Left ventricle myocardium inferior (tissue), 1 donor: Measurements from ENCODE around the gene GATAD2A. TPM values are rescaled to one million over a fixed set of nuclear protein-coding genes. Genes with fewer than 3 reads are reported as not detected.

Experiments used
- DNase-seq: peaks from one replicate; pipeline ENCODE4 v3.0.0-alpha.2; 2020
- H3K27ac ChIP-seq: fragments of 200-600 bp; replicated peaks from 2 replicates; pipeline ENCODE4 v1.8.0; 2021
- H3K27me3 ChIP-seq: fragments of 200-600 bp; 2 replicates; pipeline ENCODE4 v1.8.0; 2021; ENCODE audit warnings: low read depth
- H3K36me3 ChIP-seq: fragments of 200-600 bp; 2 replicates; pipeline ENCODE4 v1.8.0; 2021
- H3K4me1 ChIP-seq: fragments of 200-600 bp; 2 replicates; pipeline ENCODE4 v1.8.0; 2021
- H3K4me3 ChIP-seq: fragments of 200-600 bp; 2 replicates; pipeline ENCODE4 v1.8.0; 2021; ENCODE audit warnings: mild to moderate bottlenecking, moderate library complexity
- H3K9me3 ChIP-seq: fragments of 200-600 bp; replicated peaks from 2 replicates; pipeline ENCODE4 v1.8.0; 2021
- intact Hi-C: fragments of 100-400 bp; cut with micrococcal nuclease; formaldehyde crosslinking; loops from one replicate; pipeline ENCODE4 v1.11.0; 2022
- total RNA-seq: library from RNA; stranded (reverse); fragmentation: NEBNext Ultra II Directional; extraction: Animal tissue kit (Norgen Biotek cat#: 25700); gene quantifications from one replicate; pipeline ENCODE4 v1.2.1, GENCODE V29; 2021
- TF ChIP-seq, protein P1 (sequence below): fragments of 200-600 bp; IDR thresholded peaks from 2 replicates; pipeline ENCODE4 v1.8.0; 2021; ENCODE audit warnings: antibody characterized with exemption, mild to moderate bottlenecking, borderline replicate concordance
- donor health status: DM: no; HTN: yes; CAD: no; lungs with severe emphysema.

GATAD2A gene
- total RNA-seq, 1 donor from 2014 or later, result 24.1 TPM

DNA sequence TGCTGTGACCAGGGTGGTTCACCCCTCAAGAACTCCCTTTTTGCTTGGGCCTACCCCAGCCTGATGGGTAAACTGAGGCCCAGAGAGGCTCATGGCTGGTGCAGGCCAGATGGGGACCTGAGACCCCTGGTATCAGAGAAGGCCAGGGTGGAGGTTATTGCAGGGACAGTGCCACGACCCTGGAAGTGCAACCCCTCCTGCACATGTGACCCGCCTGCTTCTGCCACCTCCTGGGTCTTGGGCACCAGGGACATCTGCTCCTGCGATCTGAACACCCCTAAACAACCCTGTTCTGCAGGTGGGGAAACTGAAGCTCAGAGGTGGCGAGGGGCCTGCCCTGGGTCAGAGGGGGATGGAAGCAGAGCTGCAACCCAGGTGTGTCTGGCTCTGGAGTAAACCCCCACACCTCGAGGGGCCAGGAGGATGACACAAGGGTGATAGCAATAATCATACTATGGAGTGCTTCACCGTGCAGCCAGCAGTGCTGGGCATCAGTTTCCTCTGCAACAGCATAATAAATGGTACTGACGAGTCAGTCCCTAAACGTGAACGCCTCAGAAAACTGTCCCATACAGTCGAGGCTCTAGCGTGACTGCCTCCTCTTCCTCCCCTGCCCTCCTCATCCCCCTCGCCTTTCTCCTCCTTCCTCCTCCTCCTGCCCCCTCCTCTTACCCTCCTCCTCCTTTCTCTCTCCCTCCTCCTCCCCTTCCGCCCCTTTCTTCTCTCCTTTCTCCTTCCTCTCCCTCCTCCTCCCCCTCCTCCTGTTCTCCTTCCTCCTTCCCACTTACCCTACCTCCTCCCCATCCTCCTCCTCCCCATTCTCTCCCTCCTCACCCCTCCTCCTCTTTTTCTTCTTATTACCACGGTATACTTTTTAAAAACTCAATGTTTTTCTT, 127.6 kb downstream of the GATAD2A start:
- no peak for DNase-seq
- H3K9me3 ChIP-seq, result no peaks in the 10 kb centered on the region
- H3K4me3 ChIP-seq, result no peak overlapping the region
- TF ChIP-seq, protein P1, sequence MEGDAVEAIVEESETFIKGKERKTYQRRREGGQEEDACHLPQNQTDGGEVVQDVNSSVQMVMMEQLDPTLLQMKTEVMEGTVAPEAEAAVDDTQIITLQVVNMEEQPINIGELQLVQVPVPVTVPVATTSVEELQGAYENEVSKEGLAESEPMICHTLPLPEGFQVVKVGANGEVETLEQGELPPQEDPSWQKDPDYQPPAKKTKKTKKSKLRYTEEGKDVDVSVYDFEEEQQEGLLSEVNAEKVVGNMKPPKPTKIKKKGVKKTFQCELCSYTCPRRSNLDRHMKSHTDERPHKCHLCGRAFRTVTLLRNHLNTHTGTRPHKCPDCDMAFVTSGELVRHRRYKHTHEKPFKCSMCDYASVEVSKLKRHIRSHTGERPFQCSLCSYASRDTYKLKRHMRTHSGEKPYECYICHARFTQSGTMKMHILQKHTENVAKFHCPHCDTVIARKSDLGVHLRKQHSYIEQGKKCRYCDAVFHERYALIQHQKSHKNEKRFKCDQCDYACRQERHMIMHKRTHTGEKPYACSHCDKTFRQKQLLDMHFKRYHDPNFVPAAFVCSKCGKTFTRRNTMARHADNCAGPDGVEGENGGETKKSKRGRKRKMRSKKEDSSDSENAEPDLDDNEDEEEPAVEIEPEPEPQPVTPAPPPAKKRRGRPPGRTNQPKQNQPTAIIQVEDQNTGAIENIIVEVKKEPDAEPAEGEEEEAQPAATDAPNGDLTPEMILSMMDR, result no peak
- intact Hi-C loops, result loop anchor here (10.0 kb wide), 1 partner anchor 402 kb away; no protein-coding TSS in a partner anchor
- H3K27ac ChIP-seq, result no peak overlapping the region
- peaks cover 30% of the 10 kb centered on the region for H3K4me1 ChIP-seq
- H3K27me3 ChIP-seq, result peaks cover 8% of the 10 kb centered on the region
- H3K36me3 ChIP-seq, result peaks cover 1% of the 10 kb centered on the region

DNA sequence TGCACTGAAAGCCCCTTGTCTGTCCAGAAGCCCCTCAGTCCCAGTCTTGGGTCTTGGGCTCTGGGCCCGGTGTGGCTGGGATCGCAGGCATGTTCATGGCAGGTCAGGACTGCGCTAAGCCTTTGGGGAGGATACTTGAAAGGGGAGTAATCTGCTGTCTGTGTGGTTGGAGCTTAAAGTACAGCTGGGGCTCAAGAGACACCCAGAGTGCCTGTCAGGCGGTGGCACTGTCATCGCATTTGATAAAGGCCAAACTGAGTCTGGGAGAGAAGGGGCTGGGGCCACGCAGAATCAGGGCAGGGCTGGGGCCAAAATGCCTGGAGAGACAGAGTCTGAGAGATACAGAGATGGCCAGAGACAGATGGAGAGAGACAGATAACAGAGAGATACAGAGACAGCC, 128.4 kb downstream of the GATAD2A start:
- Histone ChIP-seq H3K36me3 (no peaks in the 10 kb centered on the region), H3K4me3 (no peak overlapping the region), H3K9me3 (no peaks in the 10 kb centered on the region), H3K27ac (no peak overlapping the region), H3K4me1 (peaks cover 33% of the 10 kb centered on the region), H3K27me3 (peaks cover 15% of the 10 kb centered on the region)
- TF ChIP-seq, protein P1, result no peak
- DNase-seq, result no peak
- intact Hi-C loops, result loop anchor here (10.0 kb wide), 1 partner anchor 401 kb away; no protein-coding TSS in a partner anchor

DNA sequence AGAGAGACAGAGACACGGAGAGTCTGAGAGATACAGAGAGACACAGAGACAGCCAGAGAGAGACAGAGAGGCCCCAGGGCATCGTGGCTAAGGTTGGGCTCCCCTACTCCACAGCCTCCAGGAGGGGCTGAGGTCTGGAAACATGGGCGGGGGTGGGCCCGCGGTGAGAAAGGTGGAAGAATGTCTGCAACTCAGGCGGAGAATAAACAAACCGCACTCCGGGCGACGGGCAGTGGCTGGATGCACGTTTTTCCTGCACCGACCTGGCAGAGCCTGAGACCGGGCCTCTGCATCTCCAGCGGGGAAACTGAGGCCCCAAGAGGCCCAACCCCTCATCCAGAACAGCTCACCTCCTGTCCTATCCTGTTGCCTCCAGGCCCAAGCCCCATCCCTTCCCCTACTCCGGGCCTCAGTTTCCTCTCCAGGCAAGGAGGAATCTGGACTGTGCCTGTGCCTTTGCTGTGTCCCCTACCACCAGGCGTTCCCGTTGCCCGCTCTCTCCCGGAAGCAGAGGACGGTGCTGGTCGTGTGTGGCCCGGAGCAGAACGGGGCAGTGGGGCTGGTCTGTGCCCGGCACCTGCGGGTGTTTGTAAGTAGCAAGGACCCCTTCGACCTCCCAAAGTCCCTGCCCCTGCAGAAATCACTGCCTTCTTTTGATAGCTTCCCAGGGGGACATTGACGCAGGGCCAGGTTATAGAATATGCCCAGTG, 129.2 kb downstream of the GATAD2A start:
- no peak for DNase-seq
- Histone ChIP-seq H3K4me1 (peaks cover 29% of the 10 kb centered on the region), H3K4me3 (no peak overlapping the region), H3K36me3 (no peaks in the 10 kb centered on the region), H3K9me3 (no peaks in the 10 kb centered on the region), H3K27ac (no peak overlapping the region), H3K27me3 (peaks cover 23% of the 10 kb centered on the region)
- TF ChIP-seq, protein P1, result no peak
- intact Hi-C loops, result loop anchor here (10.0 kb wide), 1 partner anchor 400 kb away; no protein-coding TSS in a partner anchor

DNA sequence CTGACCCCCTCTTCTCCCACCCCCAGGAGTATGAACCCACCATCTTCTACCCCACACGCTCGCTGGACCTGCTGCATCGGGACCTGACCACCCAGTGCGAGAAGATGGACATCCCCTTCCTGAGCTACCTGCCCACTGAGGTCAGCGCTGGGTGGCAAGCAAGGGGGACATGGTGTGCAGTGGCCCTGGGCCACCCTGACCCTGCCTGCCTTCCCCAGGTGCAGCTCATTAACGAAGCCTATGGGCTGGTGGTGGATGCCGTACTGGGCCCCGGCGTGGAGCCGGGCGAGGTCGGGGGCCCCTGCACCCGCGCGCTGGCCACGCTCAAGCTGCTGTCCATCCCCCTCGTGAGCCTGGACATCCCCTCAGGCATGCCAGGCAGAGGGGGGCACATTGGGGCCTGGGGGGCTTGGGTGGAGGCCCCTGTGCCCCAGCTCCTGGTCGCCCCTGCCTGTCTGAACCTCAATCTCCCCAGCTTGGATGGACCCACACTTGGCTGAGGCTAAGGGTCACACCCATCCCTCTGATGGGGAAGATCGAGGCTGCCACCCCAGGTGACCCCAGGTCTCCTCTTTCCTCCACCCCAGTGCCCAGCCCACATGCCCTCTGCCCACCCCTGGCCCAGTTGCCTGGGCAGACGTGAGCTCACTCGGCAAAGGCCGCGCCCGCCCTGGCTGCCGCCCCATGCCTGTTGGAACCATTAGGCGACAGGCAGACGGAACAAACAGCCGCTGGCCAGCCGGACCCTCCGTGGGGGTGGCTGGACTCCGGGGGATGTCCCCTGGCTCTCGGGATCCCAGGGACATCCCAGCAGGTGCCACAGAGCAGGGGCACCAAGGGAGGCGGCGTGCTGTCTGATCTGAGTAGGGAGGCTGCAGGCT, 130.1 kb downstream of the GATAD2A start:
- H3K4me1 ChIP-seq, result peaks cover 36% of the 10 kb centered on the region
- intact Hi-C loops, result loop anchor here (10.0 kb wide), 1 partner anchor 399 kb away; no protein-coding TSS in a partner anchor
- H3K4me3 ChIP-seq, result no peak overlapping the region
- peaks cover 32% of the 10 kb centered on the region for H3K27me3 ChIP-seq
- TF ChIP-seq, protein P1, result no peak
- H3K9me3 ChIP-seq, result no peaks in the 10 kb centered on the region
- H3K27ac ChIP-seq, result no peak overlapping the region
- no peak for DNase-seq
- no peaks in the 10 kb centered on the region for H3K36me3 ChIP-seq
